Measurements from ENCODE around the gene KCNK4. TPM values are rescaled to one million over a fixed set of nuclear protein-coding genes. Genes with fewer than 3 reads are reported as not detected.
A peak's percentile ranks its signal among the peaks of the same experiment; 100 is the strongest.

The KCNK4 gene
- polyA plus RNA-seq, 1 donor (not counting 4 experiments of a cell fraction or from before 2014, with no cell fraction given), result not detected

GRCh38 chr11:64331569-64332371, 40.7 kb downstream of the KCNK4 start:
- Histone ChIP-seq H2AFZ (ENCODE audit: control insufficient read depth, low read length) (peak overlapping the region; percentile 71), H3K4me2 (ENCODE audit: control insufficient read depth, extremely low read depth, insufficient read depth, low read depth, low read length) (peak overlapping the region; percentile 70), H3K27me3 (ENCODE audit: control insufficient read depth, extremely low read depth, insufficient read depth, low read length) (no peaks in the 10 kb centered on the region), H3K36me3 (ENCODE audit: control insufficient read depth in 2 of 2, extremely low read depth in 1 of 2, insufficient read depth in 2 of 2, low read length in 2 of 2) (no peaks in the 10 kb centered on the region), H3K4me3 (ENCODE audit: control insufficient read depth in 2 of 3, extremely low read depth in 1 of 3, insufficient read depth in 2 of 3, low read depth in 1 of 3, low read length in 3 of 3) (no peak overlapping the region), H3K9me1 (ENCODE audit: control insufficient read depth, extremely low read depth, insufficient read depth, low read length) (no peaks in the 10 kb centered on the region), H3K79me2 (ENCODE audit: control insufficient read depth, insufficient read depth, low read length) (no peaks in the 10 kb centered on the region), H3K4me1 (ENCODE audit: control insufficient read depth, extremely low read depth, insufficient read depth, low read length) (peaks cover 20% of the 10 kb centered on the region), H3K9ac (ENCODE audit: control insufficient read depth, extremely low read depth, insufficient read depth, low read length) (peak overlapping the region; percentile 70), H3K27ac (ENCODE audit: control insufficient read depth, insufficient read depth, low read length) (peak overlapping the region; percentile 86), H3K9me3 (ENCODE audit: control insufficient read depth, low read depth, low read length) (no peaks in the 10 kb centered on the region), H4K20me1 (ENCODE audit: control insufficient read depth, extremely low read depth, insufficient read depth, low read length) (no peaks in the 10 kb centered on the region)
- peak; percentile 93 for DNase-seq (ENCODE audit: low read depth, low spot score)
- FAIRE-seq, result peak; percentile 52
- dilution Hi-C loops (cut with MboI; ENCODE audit: extremely low pct_ligation_motif_present, low sequenced_read_pairs), result no loop called here
- TF ChIP-seq CTCF (optimal IDR thresholded peaks at IDR 0.05 in 1 of 3, IDR thresholded peaks at IDR 0.05 in 1 of 3, conservative IDR thresholded peaks at IDR 0.05 in 1 of 3; ENCODE audit: extremely low read depth in 1 of 3, insufficient read depth in 2 of 3, low read length in 3 of 3) (peak; percentile 82 to 91 (median 90)), EZH2 (IDR thresholded peaks at IDR 0.05; ENCODE audit: low read length) (no peak)

- TF ChIP-seq CTCF (optimal IDR thresholded peaks at IDR 0.05 in 1 of 3, IDR thresholded peaks at IDR 0.05 in 1 of 3, conservative IDR thresholded peaks at IDR 0.05 in 1 of 3; ENCODE audit: extremely low read depth in 1 of 3, insufficient read depth in 2 of 3, low read length in 3 of 3) (no peak), EZH2 (IDR thresholded peaks at IDR 0.05; ENCODE audit: low read length) (no peak)
- H3K36me3 ChIP-seq (ENCODE audit: control insufficient read depth in 2 of 2, extremely low read depth in 1 of 2, insufficient read depth in 2 of 2, low read length in 2 of 2), result no peaks in the 10 kb centered on the region
- no peak for FAIRE-seq
Measured at GRCh38 chr11:64333556-64333955, 42.5 kb downstream of the KCNK4 start.

More at GRCh38 chr11:64333556-64333955, 42.5 kb downstream of the KCNK4 start:
- Histone ChIP-seq H3K9me3 (ENCODE audit: control insufficient read depth, low read depth, low read length) (no peaks in the 10 kb centered on the region), H3K9ac (ENCODE audit: control insufficient read depth, extremely low read depth, insufficient read depth, low read length) (no peak overlapping the region), H3K9me1 (ENCODE audit: control insufficient read depth, extremely low read depth, insufficient read depth, low read length) (no peaks in the 10 kb centered on the region), H3K4me3 (ENCODE audit: control insufficient read depth in 2 of 3, extremely low read depth in 1 of 3, insufficient read depth in 2 of 3, low read depth in 1 of 3, low read length in 3 of 3) (no peak overlapping the region), H3K4me2 (ENCODE audit: control insufficient read depth, extremely low read depth, insufficient read depth, low read depth, low read length) (no peak overlapping the region), H4K20me1 (ENCODE audit: control insufficient read depth, extremely low read depth, insufficient read depth, low read length) (no peaks in the 10 kb centered on the region), H2AFZ (ENCODE audit: control insufficient read depth, low read length) (no peak overlapping the region), H3K27ac (ENCODE audit: control insufficient read depth, insufficient read depth, low read length) (no peak overlapping the region), H3K79me2 (ENCODE audit: control insufficient read depth, insufficient read depth, low read length) (no peaks in the 10 kb centered on the region), H3K27me3 (ENCODE audit: control insufficient read depth, extremely low read depth, insufficient read depth, low read length) (no peaks in the 10 kb centered on the region), H3K4me1 (ENCODE audit: control insufficient read depth, extremely low read depth, insufficient read depth, low read length) (peaks cover 20% of the 10 kb centered on the region)
- dilution Hi-C loops (cut with MboI; ENCODE audit: extremely low pct_ligation_motif_present, low sequenced_read_pairs), result no loop called here
- DNase-seq (ENCODE audit: low read depth, low spot score), result no peak
